Liver (tissue), 9 donors: ENCODE measurements around the gene EFHD2. TPM values are rescaled to one million over a fixed set of nuclear protein-coding genes. Genes with fewer than 3 reads are reported as not detected.

Experiments
- DNase-seq: peaks from one replicate; pipeline ENCODE4 v3.0.0-alpha.2; 2017; ENCODE audit warnings: low spot score
- H3K27ac ChIP-seq, 2 donors: one replicate each; pipeline ENCODE4 v1.7.0; 2013; ENCODE audit warnings: inconsistent platforms in 2 of 2, low read length in 2 of 2, control low read depth in 1 of 2, low read depth in 1 of 2, mild to moderate bottlenecking in 1 of 2
- H3K27me3 ChIP-seq, 4 donors: one replicate each; pipeline versions ENCODE4 v1.6.1 to v1.7.0; 2013; ENCODE audit warnings: low read length in 3 of 4, inconsistent platforms in 1 of 4, mild to moderate bottlenecking in 1 of 4, moderate library complexity in 1 of 4; ENCODE audit not compliant: control insufficient read depth in 4 of 4, insufficient read depth in 4 of 4
- H3K36me3 ChIP-seq, 4 donors: one replicate each; pipeline versions ENCODE4 v1.6.1 to v1.7.0; 2013; ENCODE audit warnings: low read length in 3 of 4, mild to moderate bottlenecking in 3 of 4, low read depth in 1 of 4, moderate library complexity in 1 of 4; ENCODE audit not compliant: control insufficient read depth in 4 of 4, insufficient read depth in 3 of 4
- H3K4me1 ChIP-seq, 4 donors: one replicate each; pipeline versions ENCODE4 v1.6.1 to v1.7.0; 2013; ENCODE audit warnings: low read length in 3 of 4, mild to moderate bottlenecking in 3 of 4, moderate library complexity in 1 of 4; ENCODE audit not compliant: control insufficient read depth in 4 of 4, insufficient read depth in 4 of 4
- H3K4me3 ChIP-seq, 3 donors: one replicate each; pipeline versions ENCODE4 v1.6.1 to v1.7.0; 2013; ENCODE audit warnings: low read length in 3 of 3, control low read depth in 1 of 3, low read depth in 1 of 3, mild to moderate bottlenecking in 1 of 3
- H3K9ac ChIP-seq, 2 donors: one replicate each; pipeline ENCODE4 v1.7.0; 2013; ENCODE audit warnings: low read length in 2 of 2, mild to moderate bottlenecking in 2 of 2, moderate library complexity in 2 of 2, control low read depth in 1 of 2, low read depth in 1 of 2
- H3K9me3 ChIP-seq, 4 donors: one replicate each; pipeline versions ENCODE4 v1.6.1 to v1.7.0; 2013; ENCODE audit warnings: low read length in 3 of 4; ENCODE audit not compliant: control insufficient read depth in 4 of 4
- EGR1 ChIP-seq, 2 donors: IDR thresholded peaks; 2 replicates each; pipeline ENCODE4 v1.6.1; 2016 to 2018; ENCODE audit warnings: antibody characterized with exemption in 2 of 2, low read depth in 2 of 2
- FOXA1 ChIP-seq: IDR thresholded peaks from 2 replicates; pipeline ENCODE4 v1.6.1; 2016; ENCODE audit warnings: antibody characterized with exemption
- FOXA2 ChIP-seq: IDR thresholded peaks from 2 replicates; pipeline ENCODE4 v1.6.1; 2016; ENCODE audit warnings: antibody characterized with exemption
- GABPA ChIP-seq, 2 donors: IDR thresholded peaks in 1 of 2; conservative IDR thresholded peaks in 1 of 2; 2 replicates each; pipeline ENCODE4 v1.6.1; 2016; ENCODE audit warnings: antibody characterized with exemption in 2 of 2, mild to moderate bottlenecking in 1 of 2, moderate library complexity in 1 of 2
- HNF4A ChIP-seq, 2 donors: conservative IDR thresholded peaks; 2 replicates each; pipeline ENCODE4 v1.6.1; 2016; ENCODE audit warnings: antibody characterized with exemption in 2 of 2, mild to moderate bottlenecking in 2 of 2
- HNF4G ChIP-seq: IDR thresholded peaks from 2 replicates; pipeline ENCODE4 v1.6.1; 2016; ENCODE audit warnings: antibody characterized with exemption
- JUND ChIP-seq, 2 donors: IDR thresholded peaks; 2 replicates each; pipeline ENCODE4 v1.6.1; 2016; ENCODE audit warnings: antibody characterized with exemption in 2 of 2
- NR2F2 ChIP-seq: IDR thresholded peaks from 2 replicates; pipeline ENCODE4 v1.6.1; 2016; ENCODE audit warnings: antibody characterized with exemption
- RAD21 ChIP-seq, 2 donors: IDR thresholded peaks; 2 replicates each; pipeline ENCODE4 v1.6.1; 2016; ENCODE audit warnings: antibody characterized with exemption in 2 of 2, mild to moderate bottlenecking in 2 of 2
- RXRA ChIP-seq, 2 donors: IDR thresholded peaks; 2 replicates each; pipeline ENCODE4 v1.6.1; 2017 to 2018; ENCODE audit warnings: antibody characterized with exemption in 2 of 2, mild to moderate bottlenecking in 1 of 2
- SP1 ChIP-seq: IDR thresholded peaks from 2 replicates; pipeline ENCODE4 v1.6.1; 2018; ENCODE audit warnings: antibody characterized with exemption, mild to moderate bottlenecking
- TAF1 ChIP-seq: conservative IDR thresholded peaks from 2 replicates; pipeline ENCODE4 v1.6.1; 2016; ENCODE audit warnings: antibody characterized with exemption, mild to moderate bottlenecking
- YY1 ChIP-seq: IDR thresholded peaks from 2 replicates; pipeline ENCODE4 v1.6.1; 2016; ENCODE audit warnings: antibody characterized with exemption, mild to moderate bottlenecking
- WGBS: extraction: QIAGEN DNeasy Blood & Tissue Kit; methylation state at CpG from one replicate; pipeline ENCODE4 v1.1.7; 2013; 5-methylcytosine and 5-hydroxymethylcytosine counted together
- polyA plus RNA-seq, 2 donors: library from polyadenylated mRNA; stranded (reverse) in 1 of 2; unstranded in 1 of 2; fragments of 200-250 nt in 1 of 2; fragments of >200 nt in 1 of 2; fragmentation: Nextera tagmentation in 1 of 2; extraction: Ambion mirVana in 1 of 2; gene quantifications; one replicate each; pipeline versions ENCODE4 v1.2.1 to v1.2.3, GENCODE V29; 2013 to 2015
- total RNA-seq, 2 donors: library from RNA; depleted of rRNA; stranded (reverse); fragments of >200 nt; gene quantifications; one replicate each; pipeline ENCODE4 v1.2.3, GENCODE V29; 2014
- TF ChIP-seq, protein P1 (sequence below): IDR thresholded peaks from 2 replicates; pipeline ENCODE4 v1.6.1; 2016; ENCODE audit warnings: antibody characterized with exemption, mild to moderate bottlenecking
- TF ChIP-seq, protein P2 (sequence below): fragments of 150-350 bp; IDR thresholded peaks from 2 replicates; pipeline ENCODE4 v1.5.1; 2017; ENCODE audit warnings: improper control_type of control experiment, low read depth, low read length; ENCODE audit not compliant: missing input control
- donor health status: healthy.
- donor health status: healthy.
- donor health status: healthy.
- donor health status: healthy.
- donor health status: healthy.

EFHD2 gene
- total and polyA plus RNA-seq, 4 donors, result 7.4 to 23.0 (median 11.7) TPM

DNA sequence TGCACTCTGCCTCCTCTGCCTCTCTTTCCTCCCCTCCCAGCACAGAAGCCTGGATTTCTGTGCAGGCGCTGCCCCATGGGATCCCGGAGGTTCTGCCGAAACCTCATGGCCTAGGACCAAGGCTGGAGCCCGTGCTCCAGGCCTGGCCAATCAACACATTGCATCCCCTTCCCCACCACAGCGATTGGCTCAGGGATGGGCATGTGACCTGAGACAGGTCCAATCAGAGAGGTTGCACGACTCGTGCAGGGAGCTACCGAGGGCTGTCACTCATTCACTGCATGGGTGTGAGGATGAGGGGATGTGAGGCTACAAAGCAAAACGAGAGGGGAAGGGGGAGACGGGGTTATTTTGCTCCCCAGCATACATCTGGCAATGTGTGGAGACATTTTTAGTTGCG lies 62.9 kb downstream of the EFHD2 start:
- DNase-seq, result no peak
- Histone ChIP-seq H3K4me1 (no peaks in the 10 kb centered on the region), H3K36me3 (no peaks in the 10 kb centered on the region), H3K9ac (no peak overlapping the region), H3K27ac (no peak overlapping the region), H3K4me3 (no peak overlapping the region), H3K27me3 (no peaks in the 10 kb centered on the region), H3K9me3 (no peaks in the 10 kb centered on the region)
- TF ChIP-seq, protein P1, sequence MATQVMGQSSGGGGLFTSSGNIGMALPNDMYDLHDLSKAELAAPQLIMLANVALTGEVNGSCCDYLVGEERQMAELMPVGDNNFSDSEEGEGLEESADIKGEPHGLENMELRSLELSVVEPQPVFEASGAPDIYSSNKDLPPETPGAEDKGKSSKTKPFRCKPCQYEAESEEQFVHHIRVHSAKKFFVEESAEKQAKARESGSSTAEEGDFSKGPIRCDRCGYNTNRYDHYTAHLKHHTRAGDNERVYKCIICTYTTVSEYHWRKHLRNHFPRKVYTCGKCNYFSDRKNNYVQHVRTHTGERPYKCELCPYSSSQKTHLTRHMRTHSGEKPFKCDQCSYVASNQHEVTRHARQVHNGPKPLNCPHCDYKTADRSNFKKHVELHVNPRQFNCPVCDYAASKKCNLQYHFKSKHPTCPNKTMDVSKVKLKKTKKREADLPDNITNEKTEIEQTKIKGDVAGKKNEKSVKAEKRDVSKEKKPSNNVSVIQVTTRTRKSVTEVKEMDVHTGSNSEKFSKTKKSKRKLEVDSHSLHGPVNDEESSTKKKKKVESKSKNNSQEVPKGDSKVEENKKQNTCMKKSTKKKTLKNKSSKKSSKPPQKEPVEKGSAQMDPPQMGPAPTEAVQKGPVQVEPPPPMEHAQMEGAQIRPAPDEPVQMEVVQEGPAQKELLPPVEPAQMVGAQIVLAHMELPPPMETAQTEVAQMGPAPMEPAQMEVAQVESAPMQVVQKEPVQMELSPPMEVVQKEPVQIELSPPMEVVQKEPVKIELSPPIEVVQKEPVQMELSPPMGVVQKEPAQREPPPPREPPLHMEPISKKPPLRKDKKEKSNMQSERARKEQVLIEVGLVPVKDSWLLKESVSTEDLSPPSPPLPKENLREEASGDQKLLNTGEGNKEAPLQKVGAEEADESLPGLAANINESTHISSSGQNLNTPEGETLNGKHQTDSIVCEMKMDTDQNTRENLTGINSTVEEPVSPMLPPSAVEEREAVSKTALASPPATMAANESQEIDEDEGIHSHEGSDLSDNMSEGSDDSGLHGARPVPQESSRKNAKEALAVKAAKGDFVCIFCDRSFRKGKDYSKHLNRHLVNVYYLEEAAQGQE, result no peak
- no peak for TF ChIP-seq FOXA1
- TF ChIP-seq FOXA2, result no peak
- no peak for TF ChIP-seq HNF4A (conservative IDR thresholded peaks at IDR 0.05)
- no peak for TF ChIP-seq YY1
- no peak for TF ChIP-seq RAD21 (IDR thresholded peaks at IDR 0.05)
- TF ChIP-seq HNF4G, result no peak
- no peak for TF ChIP-seq SP1
- TF ChIP-seq NR2F2, result no peak
- no peak for TF ChIP-seq RXRA (IDR thresholded peaks at IDR 0.05)
- no peak for TF ChIP-seq GABPA (IDR thresholded peaks at IDR 0.05 in 1 of 2, conservative IDR thresholded peaks at IDR 0.05 in 1 of 2)
- no peak for TF ChIP-seq TAF1
- TF ChIP-seq, protein P2, sequence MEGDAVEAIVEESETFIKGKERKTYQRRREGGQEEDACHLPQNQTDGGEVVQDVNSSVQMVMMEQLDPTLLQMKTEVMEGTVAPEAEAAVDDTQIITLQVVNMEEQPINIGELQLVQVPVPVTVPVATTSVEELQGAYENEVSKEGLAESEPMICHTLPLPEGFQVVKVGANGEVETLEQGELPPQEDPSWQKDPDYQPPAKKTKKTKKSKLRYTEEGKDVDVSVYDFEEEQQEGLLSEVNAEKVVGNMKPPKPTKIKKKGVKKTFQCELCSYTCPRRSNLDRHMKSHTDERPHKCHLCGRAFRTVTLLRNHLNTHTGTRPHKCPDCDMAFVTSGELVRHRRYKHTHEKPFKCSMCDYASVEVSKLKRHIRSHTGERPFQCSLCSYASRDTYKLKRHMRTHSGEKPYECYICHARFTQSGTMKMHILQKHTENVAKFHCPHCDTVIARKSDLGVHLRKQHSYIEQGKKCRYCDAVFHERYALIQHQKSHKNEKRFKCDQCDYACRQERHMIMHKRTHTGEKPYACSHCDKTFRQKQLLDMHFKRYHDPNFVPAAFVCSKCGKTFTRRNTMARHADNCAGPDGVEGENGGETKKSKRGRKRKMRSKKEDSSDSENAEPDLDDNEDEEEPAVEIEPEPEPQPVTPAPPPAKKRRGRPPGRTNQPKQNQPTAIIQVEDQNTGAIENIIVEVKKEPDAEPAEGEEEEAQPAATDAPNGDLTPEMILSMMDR, result no peak
- TF ChIP-seq EGR1 (IDR thresholded peaks at IDR 0.05; ENCODE audit: low read depth in 2 of 2), result no peak
- no peak for TF ChIP-seq JUND (IDR thresholded peaks at IDR 0.05)
- 88% methylated on average over 11 of the region's 11 CpGs for WGBS

DNA sequence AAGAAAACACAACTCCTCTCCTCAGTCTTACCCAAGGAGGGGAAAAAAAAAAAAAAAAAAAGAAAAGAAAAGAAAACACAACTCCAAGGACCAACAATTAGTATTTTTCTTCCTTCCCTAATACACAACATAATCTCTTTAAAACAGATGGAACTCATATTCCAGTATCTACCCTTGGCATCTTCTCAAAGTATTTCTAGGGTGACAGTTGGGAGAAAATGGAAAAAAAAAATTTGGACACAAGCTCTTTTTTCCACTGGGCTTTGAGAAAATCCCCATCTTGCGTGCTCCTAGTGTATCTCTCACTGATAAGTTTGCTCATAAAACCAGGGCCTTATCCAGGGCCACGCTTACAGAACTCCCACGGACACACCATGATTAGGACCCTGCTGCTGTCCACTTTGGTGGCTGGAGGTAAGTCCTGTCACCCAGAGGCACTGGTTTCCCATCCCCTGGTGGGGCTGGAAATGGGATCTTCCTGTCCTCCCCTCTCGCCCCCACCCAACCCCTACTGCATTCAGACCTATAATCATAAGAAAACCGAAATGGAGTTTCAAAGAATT lies 66.1 kb downstream of the EFHD2 start, which contains the start of gene CELA2B:
CELA2B (plus strand) TSS at position 353 of the 563 bp plus-strand sequence; CDS start at position 375, 22 bp downstream.
- no peaks in the 10 kb centered on the region for H3K27me3 ChIP-seq
- no peak within 1 kb of the TSS for H3K9ac ChIP-seq
- no peak within 1 kb of the TSS for H3K4me3 ChIP-seq
- 93% methylated on average over 5 of the region's 5 CpGs for WGBS
- H3K36me3 ChIP-seq, result no peaks in the 10 kb centered on the region
- H3K9me3 ChIP-seq, result no peaks in the 10 kb centered on the region
- TF ChIP-seq FOXA2, result no peak
- no peak for TF ChIP-seq EGR1 (IDR thresholded peaks at IDR 0.05; ENCODE audit: low read depth in 2 of 2)
- TF ChIP-seq GABPA (IDR thresholded peaks at IDR 0.05 in 1 of 2, conservative IDR thresholded peaks at IDR 0.05 in 1 of 2), result no peak
- TF ChIP-seq RAD21 (IDR thresholded peaks at IDR 0.05), result no peak
- H3K4me1 ChIP-seq, result no peaks in the 10 kb centered on the region
- H3K27ac ChIP-seq, result no peak within 1 kb of the TSS
- no peak for DNase-seq
